ENCODE data around the gene RSAD2. TPM values are rescaled to one million over a fixed set of nuclear protein-coding genes. Genes with fewer than 3 reads are reported as not detected.

Gene RSAD2
- total and polyA plus RNA-seq, 2 donors (not counting 3 experiments of a cell fraction or from before 2014, with no cell fraction given): 0.03 to 0.18 TPM

DNA sequence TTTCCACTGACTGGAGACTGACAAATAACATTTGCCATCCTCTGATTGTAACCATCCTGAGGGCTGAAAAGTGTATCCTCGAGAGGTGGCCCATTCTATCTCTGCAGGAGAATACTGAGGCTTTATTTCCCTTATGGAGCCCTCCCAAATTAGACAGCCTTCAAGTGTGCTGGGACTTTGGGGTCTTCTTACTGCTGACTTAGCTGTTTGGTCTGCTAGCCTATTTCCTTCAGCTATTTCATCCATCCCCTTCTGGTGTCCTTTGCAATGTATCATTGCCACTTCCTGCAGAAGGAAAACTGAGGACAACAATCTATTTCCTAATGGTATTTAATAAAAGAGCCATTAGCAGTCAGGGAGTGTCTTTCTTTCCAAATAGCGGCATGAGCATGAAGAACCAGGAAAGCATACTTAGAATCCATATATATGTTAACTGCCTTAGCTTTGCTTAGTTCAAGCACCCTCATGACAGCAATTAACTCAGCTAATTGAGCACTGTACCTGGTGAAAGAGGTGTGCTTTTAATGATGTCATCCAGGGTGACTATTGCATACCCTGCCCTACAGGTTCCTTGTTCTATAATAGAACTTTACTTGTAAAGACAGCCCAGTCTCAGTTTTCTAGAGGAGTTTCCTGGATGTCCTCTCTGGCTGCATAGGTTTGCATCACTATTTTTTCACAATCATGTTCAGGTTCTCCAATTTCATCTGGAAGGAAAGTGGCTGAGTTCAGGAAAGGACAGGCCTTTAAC lies 35.9 kb upstream of the RSAD2 start:
- no peak overlapping the region for H3K27ac ChIP-seq (ENCODE audit: insufficient read depth, low read depth, low read length)
- no peak overlapping the region for H3K9ac ChIP-seq (replicated peaks; ENCODE audit: extremely low read depth, insufficient read depth, low read length)
- no peaks in the 10 kb centered on the region for H3K79me2 ChIP-seq (ENCODE audit: control insufficient read depth, insufficient read depth, low read length)
- no peak overlapping the region for H3K4me3 ChIP-seq (replicated peaks in 1 of 3; ENCODE audit: insufficient read depth in 1 of 3, low read depth in 1 of 3, low read length in 3 of 3)
- H3K4me2 ChIP-seq (ENCODE audit: insufficient read depth, low read length): no peak overlapping the region
- H3K27me3 ChIP-seq (ENCODE audit: control insufficient read depth in 2 of 2, insufficient read depth in 2 of 2, low read length in 2 of 2): no peaks in the 10 kb centered on the region
- ChIA-PET CTCF (no interaction called here), POLR2A (no interaction called here)
- no peaks in the 10 kb centered on the region for H3K4me1 ChIP-seq (ENCODE audit: control insufficient read depth, extremely low read depth, insufficient read depth, low read length)
- dilution Hi-C loops (cut with MboI; ENCODE audit: extremely low pct_ligation_motif_present, low sequenced_read_pairs): no loop called here
- H3K9me3 ChIP-seq (replicated peaks; ENCODE audit: control insufficient read depth, insufficient read depth, low read length): peaks cover 4% of the 10 kb centered on the region
- H2AFZ ChIP-seq (ENCODE audit: low read depth, low read length): no peak overlapping the region
- DNase-seq (ENCODE audit: low read depth, low spot score): no peak
- TF ChIP-seq, protein P1, sequence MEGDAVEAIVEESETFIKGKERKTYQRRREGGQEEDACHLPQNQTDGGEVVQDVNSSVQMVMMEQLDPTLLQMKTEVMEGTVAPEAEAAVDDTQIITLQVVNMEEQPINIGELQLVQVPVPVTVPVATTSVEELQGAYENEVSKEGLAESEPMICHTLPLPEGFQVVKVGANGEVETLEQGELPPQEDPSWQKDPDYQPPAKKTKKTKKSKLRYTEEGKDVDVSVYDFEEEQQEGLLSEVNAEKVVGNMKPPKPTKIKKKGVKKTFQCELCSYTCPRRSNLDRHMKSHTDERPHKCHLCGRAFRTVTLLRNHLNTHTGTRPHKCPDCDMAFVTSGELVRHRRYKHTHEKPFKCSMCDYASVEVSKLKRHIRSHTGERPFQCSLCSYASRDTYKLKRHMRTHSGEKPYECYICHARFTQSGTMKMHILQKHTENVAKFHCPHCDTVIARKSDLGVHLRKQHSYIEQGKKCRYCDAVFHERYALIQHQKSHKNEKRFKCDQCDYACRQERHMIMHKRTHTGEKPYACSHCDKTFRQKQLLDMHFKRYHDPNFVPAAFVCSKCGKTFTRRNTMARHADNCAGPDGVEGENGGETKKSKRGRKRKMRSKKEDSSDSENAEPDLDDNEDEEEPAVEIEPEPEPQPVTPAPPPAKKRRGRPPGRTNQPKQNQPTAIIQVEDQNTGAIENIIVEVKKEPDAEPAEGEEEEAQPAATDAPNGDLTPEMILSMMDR (IDR thresholded peaks at IDR 0.05; ENCODE audit: extremely low read depth in 1 of 2, insufficient read depth in 1 of 2, low read depth in 1 of 2, low read length in 2 of 2): no peak
- TF ChIP-seq GATA2 (IDR thresholded peaks at IDR 0.05; ENCODE audit: insufficient read depth, insufficient read length, low read depth, low read length): no peak
- TF ChIP-seq JUN (IDR thresholded peaks at IDR 0.05; ENCODE audit: borderline replicate concordance, insufficient read depth, insufficient read length, low read depth): no peak
- TF ChIP-seq, protein P2, sequence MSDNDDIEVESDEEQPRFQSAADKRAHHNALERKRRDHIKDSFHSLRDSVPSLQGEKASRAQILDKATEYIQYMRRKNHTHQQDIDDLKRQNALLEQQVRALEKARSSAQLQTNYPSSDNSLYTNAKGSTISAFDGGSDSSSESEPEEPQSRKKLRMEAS (IDR thresholded peaks at IDR 0.05; ENCODE audit: insufficient read depth, insufficient read length): no peak
- TF ChIP-seq EZH2 (IDR thresholded peaks at IDR 0.05; ENCODE audit: borderline replicate concordance, low read depth, low read length, severe bottlenecking): no peak
- no peak for FAIRE-seq
- intact Hi-C loops (cut with micrococcal nuclease): no loop called here
- H4K20me1 ChIP-seq (replicated peaks; ENCODE audit: control insufficient read depth, extremely low read depth, insufficient read depth, low read length): no peaks in the 10 kb centered on the region
- no peaks in the 10 kb centered on the region for H3K36me3 ChIP-seq (ENCODE audit: control insufficient read depth in 2 of 2, extremely low read depth in 1 of 2, insufficient read depth in 2 of 2, low read length in 2 of 2)
- no TSS peak for BruUV-seq (replicated peaks)
- H3K9me1 ChIP-seq (replicated peaks; ENCODE audit: control insufficient read depth, extremely low read depth, insufficient read depth, low read length): no peaks in the 10 kb centered on the region
